Middle frontal gyrus (tissue), 1 donor: Measurements from ENCODE around the gene SLC2A10.
A peak's percentile ranks its signal among the peaks of the same experiment; 100 is the strongest.

Experiments
- DNase-seq: peaks from one replicate; pipeline ENCODE4 v3.0.0-alpha.2; 2015; ENCODE audit warnings: low spot score; ENCODE audit errors: extremely low spot score

Gene SLC2A10

DNA sequence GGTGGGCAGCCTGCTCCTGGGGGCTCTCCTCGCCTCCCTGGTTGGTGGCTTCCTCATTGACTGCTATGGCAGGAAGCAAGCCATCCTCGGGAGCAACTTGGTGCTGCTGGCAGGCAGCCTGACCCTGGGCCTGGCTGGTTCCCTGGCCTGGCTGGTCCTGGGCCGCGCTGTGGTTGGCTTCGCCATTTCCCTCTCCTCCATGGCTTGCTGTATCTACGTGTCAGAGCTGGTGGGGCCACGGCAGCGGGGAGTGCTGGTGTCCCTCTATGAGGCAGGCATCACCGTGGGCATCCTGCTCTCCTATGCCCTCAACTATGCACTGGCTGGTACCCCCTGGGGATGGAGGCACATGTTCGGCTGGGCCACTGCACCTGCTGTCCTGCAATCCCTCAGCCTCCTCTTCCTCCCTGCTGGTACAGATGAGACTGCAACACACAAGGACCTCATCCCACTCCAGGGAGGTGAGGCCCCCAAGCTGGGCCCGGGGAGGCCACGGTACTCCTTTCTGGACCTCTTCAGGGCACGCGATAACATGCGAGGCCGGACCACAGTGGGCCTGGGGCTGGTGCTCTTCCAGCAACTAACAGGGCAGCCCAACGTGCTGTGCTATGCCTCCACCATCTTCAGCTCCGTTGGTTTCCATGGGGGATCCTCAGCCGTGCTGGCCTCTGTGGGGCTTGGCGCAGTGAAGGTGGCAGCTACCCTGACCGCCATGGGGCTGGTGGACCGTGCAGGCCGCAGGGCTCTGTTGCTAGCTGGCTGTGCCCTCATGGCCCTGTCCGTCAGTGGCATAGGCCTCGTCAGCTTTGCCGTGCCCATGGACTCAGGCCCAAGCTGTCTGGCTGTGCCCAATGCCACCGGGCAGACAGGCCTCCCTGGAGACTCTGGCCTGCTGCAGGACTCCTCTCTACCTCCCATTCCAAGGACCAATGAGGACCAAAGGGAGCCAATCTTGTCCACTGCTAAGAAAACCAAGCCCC, 16.0 kb downstream of the SLC2A10 start:
- DNase-seq: no peak

DNA sequence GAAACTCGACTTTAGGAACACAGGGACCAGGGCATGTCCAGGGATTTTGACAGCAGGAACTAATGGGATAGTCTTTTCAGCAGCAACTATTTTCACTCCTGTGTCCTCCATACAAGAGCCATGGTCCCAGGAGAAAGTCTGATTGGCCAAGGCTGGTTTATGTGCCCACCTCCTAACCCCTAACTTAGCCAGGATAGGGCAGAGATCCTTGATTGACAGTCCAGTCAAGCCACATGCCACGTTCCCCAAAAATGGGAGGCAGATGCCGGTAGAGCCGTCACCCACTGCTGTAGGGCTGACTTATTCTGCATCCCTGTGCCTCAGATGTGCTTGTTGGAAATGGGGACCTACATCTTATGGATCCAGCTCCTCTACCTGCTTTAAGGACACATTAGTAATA, 22.3 kb downstream of the SLC2A10 start:
- DNase-seq: no peak

DNA sequence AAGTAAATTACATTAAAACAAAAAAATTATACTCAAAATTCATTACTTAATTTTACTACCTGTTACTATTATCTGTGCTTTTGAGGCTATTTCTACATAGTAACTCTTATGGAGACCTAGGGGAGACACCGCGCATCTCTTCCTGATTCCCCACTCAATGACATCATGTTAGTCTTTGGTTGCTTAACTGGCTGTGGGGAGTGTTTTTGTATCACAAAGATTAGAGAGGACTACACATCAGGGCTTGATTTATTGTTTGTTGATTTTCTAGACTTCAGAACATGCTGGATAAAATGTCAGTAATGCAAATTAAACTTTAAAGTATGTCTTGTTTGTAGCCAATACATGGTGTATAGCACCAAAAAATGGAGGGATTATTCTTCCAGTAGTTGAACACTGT, 26.0 kb downstream of the SLC2A10 start:
- no peak for DNase-seq

DNA sequence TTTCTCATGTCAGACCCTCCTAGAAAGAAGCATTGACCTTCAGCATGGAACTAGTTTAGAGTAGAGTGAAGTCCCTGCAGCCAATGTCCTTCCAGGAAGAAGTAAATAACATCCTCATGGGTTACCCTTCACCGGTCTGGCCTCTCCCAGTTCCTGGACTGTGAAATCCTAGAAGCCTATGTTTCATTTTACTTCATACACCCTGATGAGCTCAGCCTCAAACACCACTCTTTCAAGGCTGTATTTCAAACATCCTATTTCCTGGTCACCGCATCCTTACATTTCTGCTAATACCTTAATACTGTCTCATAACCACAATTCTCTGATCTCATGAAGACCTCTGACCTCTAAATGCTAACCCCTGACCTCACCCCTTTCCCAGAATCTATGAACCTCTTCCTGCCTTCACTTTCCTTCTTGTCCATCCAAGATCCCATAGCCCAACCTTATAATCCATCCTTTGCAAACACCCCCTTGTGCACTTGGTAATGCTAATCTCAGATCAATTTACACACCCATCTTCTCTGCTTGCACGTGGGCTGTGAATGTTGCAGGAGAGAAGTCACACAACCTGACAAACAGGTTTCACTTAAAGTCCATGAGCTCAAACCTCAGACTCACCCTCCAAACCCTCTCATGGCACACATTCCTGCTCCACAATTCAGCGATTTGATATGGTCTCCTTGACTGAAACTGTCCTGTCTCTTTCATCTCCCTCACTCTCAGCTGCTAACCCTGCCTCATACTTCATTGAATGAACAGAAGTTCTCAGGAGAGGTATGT, 30.2 kb downstream of the SLC2A10 start:
- DNase-seq: no peak

DNA sequence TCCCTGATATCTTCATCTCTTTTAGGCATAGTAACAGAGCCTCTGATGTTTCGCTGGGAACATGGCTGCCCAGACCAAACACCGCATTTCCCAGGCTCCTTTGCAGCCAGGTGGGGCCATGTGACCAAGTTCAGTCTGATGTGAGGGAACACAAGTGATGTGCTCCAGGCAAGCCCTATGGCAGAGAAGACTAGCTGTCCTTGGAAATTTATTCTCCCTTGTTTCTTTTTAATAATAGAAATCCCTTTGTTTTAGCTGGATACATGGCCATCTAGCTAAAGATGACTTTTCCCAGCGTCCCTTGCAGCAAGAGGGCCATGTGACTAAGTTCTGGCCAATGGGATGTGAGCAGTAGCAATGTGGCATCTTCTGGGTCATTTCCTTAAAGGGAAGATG, 30.8 kb downstream of the SLC2A10 start:
- DNase-seq: no peak

DNA sequence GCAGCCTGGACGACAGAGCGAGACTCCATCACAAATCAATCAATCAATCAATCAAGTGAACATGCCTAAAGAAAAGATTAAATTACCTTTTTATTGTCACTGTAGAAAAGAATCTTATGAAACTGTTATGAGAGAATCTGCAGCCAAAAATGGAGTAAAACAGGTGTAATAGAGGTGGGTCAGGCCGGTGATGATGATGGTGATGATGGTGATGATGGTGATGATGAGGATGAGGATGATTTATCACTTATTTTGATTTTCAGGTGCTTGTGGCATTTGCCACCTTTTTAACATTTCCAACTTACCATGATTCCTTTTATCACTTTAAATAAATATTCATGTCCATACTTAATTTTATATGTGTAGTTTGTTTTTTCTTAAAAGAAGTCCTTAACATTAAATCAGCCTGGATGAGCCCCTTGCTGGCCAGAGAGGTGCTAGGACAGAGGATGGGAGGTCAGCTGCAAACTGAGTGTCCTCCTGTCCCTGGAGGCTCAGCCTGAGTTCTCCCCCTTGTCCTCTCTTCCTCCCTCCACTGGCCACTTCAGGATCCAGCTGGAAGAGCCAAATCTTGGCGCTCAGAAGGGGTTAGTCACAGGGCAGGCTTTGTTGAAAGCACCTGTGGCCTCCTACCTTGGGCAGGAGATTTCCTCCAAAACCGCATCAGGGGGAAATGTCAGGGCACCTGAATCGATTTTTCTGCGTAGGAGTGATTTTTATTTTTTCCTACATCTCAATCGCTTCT, 32.6 kb downstream of the SLC2A10 start:
- no peak for DNase-seq

DNA sequence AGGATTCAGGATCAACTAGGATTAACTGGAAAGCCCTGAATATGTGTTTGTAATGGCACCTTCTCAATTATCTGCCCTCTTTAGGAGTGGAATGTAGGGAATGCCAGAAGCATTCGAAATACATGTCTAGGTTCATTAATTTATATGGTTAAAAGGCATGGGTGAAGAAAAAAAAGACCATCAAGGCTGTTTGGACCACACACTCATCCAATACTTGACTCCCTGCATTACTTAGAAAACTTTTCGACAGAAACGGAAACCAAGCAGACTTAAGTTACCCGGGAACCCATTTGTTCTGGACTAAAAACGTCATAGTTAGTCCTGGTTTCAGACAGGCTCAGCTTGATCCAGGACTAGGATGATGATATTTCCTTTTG, 33.2 kb downstream of the SLC2A10 start:
- DNase-seq: no peak

DNA sequence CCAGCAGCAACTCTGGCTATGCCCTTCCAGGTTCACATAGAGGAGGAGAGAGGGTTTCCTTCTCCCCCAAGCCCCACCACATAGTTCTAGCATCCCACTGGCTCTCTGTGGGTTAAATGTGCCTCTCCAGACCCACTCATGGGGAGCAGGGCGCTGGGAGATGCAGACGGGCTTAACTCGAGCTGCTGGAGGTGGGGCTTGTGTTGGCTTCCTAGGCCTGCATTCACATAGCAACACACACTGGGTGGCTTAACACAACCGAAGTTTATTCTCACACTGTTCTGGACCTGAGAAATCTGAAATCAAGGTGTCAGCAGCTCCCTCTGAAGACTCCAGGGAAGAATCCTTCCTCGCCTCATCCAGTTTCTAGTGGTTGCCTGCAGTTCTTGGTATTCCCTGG, 33.6 kb downstream of the SLC2A10 start:
- DNase-seq: no peak

DNA sequence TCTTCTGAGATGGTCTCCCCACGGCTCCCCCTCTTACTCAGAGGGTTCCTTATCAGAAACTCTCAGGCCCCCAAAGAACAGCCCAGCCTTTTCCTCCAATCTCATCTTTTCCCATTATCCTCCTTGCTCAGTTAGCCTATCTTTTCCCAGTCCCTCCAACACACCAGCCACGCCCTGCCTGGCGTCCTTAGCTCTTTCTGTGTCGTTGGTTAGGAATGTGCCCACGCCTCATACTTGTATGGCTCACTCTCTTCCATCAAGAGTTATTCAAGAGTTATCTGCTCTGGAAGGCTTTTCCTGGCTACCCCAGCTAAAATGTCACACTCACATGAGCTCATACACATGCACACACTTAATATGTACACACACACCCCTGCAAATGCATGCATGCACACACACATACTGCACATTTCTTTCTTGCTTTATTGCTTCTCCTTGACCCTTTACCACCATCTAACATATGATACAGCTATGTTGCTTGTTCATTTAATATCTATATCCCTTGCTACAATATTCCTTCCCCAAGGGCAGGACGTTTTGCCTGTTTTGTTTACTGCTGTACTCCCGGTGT, 37.6 kb downstream of the SLC2A10 start:
- DNase-seq: no peak

DNA sequence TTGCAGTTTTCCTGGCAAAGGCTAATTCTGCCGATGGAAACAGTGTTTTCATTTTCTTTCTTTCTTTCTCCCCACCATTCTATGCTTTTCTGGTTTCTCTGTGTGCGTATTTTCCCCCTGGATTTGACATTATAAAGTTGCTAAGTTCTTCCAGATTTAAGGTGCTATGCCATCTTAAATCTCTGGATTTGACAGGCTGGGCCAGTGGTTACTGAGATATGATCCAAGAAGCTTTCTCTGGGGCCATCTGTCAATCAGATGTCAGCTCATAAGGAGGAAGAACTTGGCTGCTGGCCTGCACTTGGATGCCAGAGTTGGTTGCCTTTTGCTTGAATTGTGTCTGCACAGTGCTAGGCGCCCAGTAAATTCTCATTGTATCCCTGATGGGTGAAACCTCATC, 39.7 kb downstream of the SLC2A10 start:
- no peak for DNase-seq

DNA sequence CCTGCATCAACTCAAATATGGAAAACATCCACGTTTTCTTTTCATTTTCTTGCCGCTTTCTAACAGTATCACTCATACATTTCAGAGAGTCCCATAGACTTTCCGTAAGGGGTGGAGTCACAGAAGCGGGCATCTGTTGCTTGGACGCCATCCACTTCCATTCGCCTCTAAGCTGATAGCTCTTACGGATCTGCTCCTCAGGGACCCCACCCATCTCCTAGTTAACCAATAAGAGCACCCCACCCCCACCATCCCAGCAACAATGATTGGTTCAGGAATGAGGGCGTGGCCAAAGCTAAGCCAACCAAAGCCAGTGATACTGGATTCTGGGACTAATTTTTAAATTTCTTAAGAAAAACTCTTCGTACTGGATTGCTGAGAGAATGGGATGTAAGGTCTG, 42.4 kb downstream of the SLC2A10 start:
- DNase-seq: no peak

DNA sequence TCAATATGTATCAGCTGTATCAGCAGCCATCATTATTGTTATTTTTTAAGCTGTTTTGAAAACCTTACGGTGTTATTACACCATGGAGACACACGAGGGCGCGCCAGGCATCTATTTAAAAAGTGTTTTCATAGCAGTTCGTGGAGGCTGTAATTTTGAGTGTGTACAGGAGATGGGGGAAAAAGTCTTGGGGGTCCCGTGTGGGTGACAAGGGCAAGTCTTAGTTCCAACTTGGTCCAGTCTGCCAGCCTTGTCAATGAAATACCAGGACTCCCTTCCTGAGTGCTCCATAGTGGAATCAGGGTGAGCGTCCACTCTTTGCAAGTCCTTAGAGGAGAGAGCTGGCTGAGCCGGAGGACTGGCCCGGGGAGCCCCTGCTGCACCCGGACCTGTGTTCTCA, 43.3 kb downstream of the SLC2A10 start:
- peak; percentile 49 for DNase-seq

DNA sequence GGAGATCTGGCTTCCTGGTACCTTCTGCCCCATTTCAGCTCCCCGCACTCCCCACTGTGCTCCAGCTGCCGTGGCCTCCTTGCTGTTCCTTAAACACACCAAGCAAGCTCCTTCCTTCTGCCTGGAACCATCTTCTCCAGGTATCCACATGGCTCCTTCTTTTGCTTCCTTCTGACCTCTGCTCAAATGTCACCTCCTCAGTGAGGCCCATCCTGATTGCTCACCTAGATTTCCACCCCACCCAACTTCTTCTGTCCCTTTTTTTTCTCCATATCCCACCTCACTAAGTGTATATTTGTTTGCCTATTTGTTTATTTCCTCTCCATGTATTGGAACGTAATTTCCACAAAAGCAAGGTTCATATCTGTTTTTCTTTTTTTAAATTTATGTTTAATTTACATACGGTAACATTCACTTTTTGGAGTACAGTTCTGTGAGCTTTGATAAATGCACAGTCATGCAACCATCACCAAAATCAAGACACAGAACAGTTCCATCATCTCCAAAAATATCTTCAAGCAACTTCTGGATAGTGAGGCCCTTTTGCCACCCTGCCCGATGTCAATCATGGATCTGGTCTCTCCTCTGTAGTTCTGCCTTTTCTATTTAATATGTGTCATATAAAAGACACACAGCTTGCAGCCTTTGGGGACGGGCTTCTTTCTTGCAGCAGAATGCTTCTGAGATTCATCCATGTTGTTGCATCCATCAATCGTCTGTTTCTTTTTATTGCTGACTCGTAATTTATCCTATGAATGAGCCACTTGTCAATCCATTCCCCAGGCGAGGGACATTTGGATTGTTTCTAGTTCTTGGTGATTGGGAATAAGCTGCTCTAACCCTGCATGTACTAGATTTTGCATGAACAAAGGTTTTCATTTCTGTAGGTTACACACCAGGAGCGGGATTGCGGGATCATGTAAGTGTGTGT, 46.3 kb downstream of the SLC2A10 start:
- DNase-seq: no peak

DNA sequence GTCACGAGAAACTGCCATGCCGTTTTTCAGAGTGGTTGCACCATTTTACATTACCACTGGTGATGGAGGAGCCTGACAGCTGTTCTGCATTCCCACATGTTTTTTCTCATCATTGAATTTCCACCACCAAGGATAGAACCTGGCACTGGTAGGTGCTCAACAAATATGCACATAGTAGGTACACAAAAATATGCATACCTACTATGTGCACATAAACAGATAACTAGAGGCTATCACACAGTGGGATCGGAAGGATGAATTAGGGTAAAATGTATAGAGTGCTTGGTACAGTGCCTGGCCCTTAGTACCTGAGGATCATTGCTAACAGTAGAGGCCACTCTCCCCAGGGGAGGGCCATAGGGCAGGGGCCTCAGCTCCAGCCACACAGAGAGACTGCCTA, 47.0 kb downstream of the SLC2A10 start:
- DNase-seq: no peak

DNA sequence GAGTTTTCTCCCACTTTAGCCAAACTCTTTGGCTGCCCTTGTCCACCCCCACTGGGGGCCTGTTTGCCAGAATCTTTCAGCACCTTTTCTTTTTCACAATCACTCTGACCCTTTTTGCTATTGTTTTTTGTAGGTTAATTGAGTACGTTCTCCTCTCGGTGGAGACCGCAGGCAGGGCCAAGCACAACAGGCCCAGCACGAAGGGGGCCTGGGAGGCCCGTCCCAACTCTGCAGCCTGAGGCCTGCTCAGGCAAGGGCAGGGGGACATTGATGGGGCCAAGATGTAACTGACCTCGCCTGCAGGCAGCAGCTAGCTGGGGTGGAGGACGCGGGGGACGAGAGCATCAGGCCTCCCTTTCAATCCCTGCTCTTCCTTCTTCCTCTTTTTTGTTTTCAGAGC, 47.7 kb downstream of the SLC2A10 start:
- DNase-seq: no peak

DNA sequence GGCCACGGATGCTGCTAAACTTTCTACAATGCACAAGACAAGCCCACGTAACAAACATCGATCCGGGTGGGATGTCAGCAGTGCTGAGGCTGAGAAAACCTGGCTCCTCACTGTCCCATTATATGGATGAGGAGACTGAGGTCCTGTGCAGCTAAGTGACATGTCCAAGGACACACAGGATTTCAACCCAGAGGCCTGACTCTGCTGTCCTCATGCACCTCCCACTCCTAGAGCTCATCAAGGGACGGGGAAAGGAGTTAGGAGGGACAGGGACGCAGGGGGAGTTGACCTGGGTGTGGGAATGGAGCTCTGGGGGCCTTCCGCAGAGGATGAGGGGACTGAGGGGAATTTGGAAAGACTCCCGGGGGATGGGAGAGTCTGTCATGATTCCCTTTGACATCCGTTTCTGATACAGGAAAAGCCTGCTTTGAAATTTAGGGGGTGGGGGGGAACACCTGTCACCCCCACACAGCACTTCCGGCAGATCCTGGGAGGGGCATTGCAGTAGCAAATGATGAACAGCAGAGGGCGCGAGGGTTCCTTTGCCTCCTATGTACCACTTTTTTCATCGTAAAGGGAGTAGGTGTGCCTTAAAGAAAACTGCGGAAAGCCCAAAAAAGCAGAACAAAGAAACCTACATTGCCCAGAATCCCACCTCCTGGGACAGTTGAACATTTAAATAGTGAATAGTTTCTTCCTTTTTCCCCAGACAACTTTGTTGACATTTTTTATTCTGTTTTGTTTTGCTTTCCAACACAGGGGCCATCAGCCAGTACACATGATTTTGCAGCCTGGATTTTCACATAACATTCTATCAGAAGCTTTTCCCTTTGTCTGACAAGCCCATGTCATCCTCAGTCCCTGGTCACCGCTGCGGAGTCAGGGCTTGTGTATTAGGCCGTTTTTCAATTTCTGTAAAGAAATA, 48.6 kb downstream of the SLC2A10 start:
- DNase-seq: no peak

DNA sequence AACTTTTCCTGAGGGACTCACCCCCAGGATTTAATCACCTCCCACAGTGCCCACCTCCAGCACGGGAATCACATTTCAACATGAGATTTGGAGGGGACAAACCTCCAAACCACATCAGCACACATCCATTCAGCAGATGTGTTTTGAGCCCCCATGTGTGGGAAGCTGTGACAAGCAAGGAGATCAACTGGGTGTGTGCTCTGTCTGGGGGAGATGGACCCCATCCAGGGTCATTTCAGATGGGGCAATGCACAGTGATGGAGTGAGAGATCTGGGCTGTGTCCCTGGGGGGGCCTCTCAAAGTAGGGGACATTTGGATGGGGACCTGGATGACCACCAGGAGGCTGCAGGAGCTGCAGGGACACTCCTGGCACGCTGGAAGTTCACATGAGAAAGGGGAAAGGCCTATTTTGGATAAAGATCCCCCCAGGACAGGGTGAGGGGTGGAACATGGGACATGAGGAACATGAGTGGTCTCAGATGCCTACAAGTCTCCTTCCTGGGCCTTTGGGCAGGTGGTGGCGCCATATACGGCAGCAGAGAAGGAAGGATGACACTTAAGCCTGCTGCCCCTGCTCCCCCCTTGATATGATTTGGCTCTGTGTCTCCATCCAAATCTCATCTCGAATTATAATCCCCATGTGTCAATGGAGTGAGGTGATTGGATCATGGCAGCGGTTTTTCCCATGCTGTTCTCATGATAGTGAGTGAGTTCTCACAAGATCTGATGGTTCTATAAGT, 49.6 kb downstream of the SLC2A10 start:
- no peak for DNase-seq

DNA sequence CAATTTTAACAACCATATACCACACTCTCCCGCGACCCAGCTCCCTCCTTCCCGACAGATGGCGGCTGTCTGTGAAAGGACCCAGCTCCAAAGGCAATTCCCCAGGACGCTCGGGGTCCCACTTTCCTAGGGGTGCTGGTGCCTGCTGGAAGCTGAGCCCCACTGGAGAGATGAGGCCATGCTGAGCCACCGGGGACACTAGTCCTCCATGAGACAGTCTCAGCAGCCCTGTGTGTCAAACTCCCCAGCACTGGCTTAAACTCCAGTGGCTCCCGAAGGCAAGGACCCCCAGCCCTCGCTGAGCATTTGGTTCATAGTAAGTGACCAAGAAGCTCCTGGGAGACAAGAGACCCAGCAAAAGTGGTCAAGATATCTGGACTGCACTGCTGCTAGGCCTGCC, 52.1 kb downstream of the SLC2A10 start:
- DNase-seq: no peak

DNA sequence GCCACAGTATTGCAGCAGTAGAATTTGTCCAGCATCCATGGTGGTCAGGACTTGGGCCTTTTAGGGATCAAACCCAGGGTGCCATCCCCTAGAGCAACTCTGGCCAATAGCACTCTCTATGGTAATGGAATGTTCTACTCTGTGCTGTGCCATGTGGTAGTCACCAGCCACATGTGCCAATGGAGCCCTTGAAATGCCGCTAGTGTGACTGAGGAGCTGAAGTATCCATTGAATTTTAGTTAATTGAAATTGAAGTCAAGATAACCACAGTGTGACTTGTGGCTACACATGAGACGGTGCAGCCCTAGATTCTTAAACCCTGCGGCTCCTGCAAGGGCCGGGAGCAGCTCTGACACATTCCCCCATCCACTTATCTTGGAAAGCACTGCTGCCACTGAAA, 54.6 kb downstream of the SLC2A10 start:
- no peak for DNase-seq
